NCI-H526 (cell line): ENCODE measurements around the gene DHODH.

ENCODE experiments used
- DNase-seq, 2 experiments: peaks; one replicate each; lab custom pipeline; 2025; lab: John Stamatoyannopoulos, UW

Gene DHODH

DNA sequence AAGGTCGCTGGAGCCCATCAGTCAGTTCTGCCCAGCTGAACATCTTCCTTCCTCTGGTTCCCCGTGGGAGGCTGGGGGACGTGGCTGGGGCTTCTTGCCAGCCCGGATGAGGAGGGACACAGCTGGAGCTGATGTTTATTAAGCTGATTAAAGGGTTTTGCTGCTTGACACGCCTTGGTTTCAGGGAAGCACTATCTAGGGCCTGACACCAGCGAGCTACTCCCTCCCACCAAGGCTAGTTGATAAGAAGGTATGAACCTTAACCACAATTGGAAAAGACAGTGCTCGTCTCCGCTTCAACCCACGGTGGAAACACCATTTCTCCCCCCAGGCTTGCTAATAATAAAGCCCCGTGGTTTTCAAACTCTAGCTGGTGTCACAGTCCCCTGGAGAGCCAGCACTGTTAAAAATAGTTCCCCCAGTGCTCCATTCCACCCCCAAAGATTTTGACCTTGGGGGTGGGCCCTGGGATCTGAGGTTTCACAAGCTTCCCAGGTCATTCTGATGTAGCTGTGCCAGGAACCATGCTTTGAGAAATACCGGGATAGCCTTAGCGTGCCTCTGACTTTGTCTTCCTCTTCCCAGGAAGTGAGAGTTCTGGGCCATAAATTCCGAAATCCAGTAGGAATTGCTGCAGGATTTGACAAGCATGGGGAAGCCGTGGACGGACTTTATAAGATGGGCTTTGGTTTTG is 5.5 kb downstream of the DHODH start:
- no peak for DNase-seq

DNA sequence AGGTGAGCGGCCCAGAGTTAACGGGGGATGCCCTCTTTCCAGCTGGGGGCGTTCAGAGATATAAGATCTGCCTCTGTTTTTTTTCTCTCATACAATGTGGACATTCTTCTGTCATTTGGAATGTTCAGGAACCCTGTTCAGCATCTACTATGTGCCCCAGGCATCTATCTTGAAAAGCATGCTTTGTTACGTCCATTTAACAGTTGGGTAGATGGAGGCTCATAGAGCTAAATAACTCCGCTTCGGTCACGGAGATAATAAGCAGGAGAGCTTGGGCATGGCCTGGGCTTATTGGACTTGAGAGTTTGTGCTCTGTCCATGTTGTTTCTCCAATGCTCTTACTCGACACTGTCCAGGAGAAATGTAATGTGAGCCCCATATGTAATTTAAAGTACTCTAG is 6.1 kb downstream of the DHODH start:
- no peak for DNase-seq

DNA sequence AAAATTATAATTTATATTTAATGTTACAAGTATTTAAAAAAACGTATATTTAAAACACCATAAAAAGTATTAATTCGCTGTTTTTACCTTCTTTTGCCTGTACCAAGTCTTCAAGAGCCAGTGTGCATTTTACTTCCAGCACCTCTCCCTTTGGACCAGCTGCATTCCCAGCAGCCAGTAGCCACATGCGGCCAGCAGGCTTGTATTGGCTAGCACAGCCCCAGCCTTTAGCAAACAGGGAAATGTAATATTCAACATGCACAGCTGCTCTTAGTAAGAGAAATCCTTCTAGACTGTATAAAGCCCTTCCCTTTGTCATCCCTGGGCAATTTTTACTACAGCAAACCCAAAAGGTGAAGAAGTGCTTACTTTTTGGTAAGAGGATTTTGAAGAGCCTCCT is 6.6 kb downstream of the DHODH start:
- DNase-seq: no peak

DNA sequence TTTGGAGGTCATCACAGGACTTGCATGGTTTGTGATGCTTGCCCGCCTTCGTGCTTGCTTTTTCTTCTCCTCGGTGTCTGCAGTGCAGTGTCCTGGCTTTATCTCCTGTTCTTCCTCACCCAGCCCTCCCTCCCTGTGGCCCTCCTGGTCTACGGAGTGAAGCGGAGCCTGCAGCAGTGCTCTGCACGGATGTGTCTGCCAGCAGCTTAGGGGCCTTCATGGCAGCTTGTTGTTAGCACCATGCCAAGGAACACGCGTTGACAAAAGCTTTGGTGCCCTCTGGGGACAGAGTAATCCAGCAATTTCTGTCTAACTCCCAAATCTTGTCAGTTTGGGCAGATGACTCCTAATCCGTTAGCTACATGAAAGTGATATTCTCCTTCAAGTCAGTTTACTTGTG is 9.9 kb downstream of the DHODH start:
- DNase-seq: no peak

DNA sequence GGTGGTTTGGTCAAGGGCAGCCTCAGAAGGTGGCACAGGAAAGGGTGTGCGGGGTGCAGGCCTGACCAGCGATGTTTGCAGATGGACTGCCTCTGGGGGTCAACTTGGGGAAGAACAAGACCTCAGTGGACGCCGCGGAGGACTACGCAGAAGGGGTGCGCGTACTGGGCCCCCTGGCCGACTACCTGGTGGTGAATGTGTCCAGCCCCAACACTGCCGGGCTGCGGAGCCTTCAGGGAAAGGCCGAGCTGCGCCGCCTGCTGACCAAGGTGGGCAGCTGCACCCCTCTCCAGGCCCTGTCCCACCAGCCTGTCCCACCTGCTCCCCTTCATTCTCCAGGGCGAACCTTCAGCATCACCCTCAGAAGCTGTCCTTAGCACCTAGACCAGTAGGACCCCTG is 12.5 kb downstream of the DHODH start:
- no peak for DNase-seq

DNA sequence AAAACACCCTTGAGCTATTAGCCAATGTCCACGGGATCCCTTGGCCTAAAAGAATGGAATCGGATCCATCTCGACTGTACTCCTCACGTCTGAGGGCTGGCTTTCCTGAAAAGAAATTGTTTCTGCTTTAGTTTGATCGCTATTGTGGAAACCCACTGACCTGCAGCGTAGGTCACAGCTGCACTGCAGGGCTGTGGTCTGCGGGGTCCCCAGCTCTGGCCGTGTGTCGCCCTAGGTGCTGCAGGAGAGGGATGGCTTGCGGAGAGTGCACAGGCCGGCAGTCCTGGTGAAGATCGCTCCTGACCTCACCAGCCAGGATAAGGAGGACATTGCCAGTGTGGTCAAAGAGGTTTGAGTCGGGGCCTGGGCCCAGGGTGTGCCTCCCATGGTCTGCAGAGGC is 13.6 kb downstream of the DHODH start:
- DNase-seq: no peak

DNA sequence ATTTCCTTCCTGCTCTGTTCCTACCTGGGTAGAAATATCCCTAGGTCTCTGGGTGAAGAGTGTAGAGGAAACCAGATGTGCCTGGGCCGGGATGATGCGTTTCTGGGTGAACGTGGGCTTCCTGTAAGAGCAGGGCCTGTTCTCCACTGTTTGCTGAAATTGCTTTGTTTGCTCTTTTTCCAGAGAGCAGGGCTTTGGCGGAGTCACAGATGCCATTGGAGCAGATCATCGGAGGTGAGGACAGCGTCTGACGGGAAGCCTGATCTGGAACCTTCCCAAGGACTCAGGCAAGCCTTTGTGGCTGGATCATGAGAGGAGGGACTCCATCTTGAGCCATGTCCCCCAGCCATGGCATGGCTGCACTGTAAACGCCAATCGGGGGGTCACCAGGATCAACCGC is 15.4 kb downstream of the DHODH start:
- DNase-seq: no peak

DNA sequence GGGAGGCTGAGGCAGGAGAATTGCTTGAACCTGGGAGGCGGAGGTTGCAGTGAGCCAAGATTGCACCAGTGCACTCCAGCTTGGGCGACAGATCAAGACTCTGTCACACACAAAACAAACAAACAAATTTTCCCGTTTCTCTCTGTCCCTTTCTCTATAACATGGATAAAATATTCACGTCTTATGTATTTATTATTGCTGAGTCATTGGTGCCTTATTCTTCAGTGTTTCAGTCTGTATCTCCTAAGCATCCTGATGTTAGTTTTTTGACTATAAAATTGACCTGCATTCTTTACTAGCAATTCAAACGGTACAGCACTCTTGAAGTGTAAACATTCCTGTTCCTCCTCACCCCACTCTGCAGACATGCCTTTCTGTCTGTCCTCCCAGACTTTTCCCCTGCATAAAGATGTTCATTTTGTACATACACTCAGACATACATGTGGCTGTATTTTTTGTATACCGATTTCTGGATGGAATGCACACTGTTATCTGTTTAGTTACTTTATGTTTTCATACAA is 16.4 kb downstream of the DHODH start:
- no peak for DNase-seq

DNA sequence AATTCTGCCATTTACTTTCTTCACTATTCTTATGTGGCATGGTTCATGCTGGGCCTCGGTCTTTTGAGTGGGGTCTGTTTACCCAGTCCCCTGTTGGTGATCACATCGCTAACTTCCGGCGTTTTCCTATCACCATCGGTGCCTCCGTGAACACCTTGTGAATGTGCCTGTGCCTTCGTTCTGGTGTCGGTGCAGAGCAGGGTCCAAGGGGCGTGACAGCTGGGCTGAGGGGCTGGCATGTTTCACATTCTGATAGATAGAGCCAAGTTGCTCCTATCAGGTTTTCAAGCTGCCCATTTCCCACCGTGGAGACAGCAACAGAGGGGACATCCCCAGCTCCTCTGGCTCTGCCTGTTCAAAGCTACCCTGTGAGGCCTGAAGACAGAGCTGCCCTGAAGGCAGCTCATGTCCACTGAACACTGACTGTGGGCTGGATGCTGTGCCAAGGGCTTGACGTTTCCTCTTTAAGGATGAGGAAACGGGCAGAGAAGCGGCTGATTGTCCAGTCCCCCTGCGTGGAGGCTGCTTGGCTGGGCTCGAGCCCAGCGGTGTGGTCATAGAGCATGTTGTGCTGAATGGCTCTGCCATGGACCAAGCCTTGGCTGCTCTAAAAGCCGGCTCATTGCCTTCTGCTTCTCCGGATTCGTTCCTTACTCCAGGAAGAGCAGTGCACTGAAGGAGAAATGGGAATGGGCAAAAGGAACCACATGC is 17.0 kb downstream of the DHODH start:
- no peak for DNase-seq

DNA sequence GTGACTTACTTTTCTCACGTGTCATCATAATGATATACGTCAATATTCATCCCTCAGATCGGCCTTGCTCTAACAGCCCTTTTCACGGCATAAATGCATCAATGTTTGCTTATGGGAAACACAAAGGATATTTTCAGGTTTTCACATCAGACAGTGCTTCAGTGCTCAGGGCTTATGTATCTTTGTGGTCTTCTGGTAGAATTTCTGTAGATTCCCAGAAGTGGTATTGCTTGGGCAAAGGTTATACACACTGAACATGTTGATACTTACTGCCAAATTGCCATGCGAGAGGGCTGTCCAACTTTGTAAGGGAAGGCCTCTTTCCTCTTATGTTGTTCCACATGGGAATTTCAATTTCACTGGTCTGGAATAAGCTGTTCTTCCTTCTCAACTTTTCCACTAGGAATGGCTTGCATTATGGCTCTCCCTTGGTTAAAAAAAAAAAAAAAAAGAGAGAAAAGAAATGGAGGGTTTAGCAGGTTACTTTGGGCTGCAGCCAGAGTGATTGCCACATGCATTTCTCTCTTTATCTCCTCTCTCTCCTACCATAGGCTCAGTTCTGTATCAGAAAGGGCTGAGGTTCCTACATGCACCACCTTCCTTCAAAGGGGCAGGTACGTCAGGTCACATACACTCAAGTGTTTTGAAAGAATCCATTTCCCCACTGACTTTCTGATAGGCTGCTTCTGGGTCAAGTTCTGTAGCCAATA is 19.3 kb downstream of the DHODH start:
- no peak for DNase-seq

DNA sequence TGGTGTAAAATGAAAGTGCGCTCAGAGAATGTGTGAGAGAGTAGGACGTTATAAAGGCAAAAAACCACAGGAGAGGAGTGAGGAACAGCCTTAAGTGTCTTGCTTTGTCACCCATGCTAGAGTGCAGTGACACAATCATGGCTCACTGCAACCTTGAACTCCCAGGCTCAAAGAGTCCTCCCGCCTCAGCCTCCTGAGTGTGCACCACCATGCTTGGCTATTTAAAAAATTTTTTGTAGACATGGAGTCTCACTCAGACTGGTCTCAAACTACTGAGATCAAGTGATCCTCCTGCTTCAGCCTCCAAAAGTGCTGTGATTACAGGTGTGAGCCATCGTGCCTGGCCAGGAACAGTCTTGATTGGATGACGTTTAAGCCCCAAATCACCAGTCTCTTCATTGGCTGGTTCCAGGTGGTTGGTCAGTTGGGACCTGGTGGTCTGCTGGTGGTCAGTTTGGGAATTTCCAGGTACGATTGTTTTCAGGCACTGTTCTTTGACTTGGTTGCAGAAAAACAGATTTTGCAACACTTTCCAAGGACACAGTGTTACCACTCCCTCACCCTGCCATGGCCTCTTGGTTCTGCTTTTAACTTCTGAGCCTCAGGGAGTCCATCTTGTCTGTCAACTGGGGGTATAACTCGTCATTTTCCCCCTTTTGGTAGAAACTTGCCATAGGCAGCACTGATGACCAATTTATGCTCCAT is 21.2 kb downstream of the DHODH start:
- no peak for DNase-seq

DNA sequence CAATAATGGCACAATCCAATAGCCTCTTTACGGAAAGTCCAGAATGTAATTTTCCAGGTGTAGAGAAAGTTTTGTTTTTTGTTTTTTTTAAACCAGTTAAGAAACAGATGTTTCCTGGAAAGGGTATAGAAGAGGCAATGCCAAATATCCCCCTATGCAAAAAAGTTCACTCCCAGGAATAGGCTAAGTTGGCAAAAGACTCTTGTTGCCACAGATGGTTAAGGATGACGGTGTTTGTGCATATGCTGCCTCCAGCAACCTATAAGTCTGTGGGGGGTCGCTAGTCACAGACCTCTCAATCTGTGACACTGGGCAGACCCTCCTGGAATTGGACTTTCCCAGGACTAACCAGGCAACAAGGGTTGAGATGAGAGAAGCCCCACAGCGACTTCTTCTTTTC is 24.9 kb downstream of the DHODH start:
- DNase-seq: no peak

DNA sequence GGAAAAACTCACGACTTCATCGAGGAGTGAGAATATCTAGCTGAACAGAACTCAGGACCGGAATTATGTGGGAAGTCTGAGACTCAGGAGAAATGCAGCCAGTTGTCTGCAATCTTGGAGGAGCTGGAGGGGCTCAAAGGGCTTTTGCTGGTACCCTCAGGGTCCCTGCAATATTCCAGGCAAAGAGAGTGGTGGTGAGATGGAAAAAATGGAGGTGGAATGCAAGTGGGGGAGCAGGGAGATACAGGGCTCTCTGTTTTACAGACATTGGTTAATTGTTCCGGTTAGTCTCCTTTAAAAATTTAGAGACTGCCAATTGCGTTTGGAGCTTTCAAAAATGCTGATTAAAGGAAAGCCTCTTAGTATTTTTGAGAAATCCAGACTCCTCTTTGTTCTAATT is 27.6 kb downstream of the DHODH start:
- DNase-seq: no peak

DNA sequence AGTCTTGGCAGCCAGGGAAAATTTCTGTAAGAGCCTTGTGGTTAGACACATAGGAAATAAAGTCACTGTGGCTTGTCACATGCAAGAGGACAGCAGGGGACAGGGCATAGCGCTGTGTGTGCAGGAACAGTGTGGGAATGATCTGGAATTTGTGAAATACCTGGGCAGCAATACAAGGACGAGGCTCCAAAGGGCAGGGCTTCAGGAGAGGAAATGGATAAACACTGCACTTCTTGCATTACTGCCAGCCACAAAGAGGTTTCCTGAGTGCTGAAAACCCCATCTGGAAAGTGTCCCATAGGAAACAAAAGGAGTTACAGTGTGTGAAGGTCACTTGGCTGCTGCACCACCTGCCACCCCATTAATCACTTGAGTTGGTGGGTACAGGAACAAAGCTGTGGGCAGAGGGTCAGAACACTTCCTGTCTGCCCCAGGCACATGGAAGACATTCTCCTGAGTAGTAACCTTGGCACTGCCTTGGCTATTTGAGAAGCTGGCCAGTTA is 33.7 kb downstream of the DHODH start:
- no peak for DNase-seq

DNA sequence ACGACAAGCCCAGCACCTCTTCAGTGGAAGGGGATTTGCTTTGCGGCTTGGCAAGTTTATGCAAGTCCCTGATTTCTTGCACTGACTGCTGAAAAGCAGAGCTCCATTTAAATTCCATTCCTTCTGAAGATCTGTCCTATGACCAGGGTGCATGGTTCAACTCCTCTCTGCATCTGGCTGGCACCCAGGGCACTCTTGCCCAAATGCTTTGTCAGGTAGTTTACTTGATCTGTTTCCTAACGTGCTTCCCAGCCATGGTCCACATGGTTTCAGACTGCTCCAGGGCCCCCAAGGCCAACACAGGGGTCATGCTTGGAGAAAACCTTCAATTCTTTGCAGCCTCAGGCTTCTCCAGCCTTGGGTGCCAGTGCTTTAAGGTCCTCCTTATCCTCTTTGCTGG is 34.5 kb downstream of the DHODH start:
- DNase-seq: no peak

DNA sequence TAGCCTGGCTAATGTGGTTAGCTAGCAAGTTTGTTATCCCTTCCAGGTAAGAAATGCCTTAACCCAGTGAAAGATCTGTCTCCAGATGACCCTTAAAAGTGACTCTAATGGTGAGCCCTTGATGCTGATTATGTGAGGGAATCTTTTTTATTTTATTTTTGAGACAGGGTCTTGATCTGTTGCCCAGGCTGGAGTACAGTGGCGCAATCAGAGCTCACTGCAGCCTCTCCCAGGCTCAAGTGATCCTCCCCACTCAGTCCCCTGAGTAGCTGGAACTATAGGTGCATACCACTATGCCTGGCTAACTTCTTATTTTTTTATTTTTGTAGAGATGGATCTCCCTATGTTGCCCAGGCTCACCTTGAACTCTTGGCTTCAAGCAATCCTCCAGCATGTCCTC is 35.0 kb downstream of the DHODH start:
- DNase-seq: no peak

DNA sequence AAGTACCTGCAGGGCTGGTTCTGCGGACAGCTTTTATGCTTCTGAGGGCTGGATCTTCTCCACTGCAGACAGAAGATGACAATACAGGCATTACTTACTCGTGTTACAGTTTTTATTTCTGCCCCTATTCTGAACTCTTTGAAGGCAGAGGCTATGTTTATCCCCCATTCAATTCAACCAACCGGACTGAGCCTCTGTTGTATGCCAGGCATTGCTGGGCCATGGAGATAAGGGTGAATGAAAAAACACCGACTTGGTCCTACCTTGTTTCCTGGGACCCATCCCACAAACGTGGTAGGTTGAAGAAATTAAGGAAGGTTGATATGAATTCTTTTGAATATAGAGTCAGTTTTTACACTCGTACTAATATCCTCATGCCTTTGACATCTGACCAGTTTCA is 35.8 kb downstream of the DHODH start:
- no peak for DNase-seq

DNA sequence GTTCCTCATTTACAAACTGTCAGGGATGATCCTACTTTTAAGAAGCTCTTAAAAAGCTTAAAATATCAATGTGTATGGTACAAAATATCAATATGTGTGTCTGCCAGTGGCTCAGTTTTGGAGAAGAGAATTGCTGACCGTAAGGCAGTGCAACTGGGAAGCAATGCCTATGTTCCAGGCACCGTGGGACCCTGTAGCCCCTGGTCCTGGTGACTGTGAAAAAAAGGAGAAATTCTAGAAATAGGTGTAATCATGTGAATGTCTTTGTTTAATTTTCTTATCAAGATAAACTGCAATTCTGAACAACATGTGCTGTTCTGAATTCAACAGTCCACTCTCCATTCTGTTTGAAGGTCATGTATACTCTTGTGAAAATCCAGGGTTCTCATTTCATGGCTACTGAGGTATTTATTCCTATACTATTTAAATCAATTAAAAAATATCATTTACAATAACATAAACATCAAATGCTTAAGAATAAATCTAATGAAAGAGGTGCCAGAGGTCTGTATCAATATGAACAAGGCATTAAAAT is 36.3 kb downstream of the DHODH start:
- no peak for DNase-seq

DNA sequence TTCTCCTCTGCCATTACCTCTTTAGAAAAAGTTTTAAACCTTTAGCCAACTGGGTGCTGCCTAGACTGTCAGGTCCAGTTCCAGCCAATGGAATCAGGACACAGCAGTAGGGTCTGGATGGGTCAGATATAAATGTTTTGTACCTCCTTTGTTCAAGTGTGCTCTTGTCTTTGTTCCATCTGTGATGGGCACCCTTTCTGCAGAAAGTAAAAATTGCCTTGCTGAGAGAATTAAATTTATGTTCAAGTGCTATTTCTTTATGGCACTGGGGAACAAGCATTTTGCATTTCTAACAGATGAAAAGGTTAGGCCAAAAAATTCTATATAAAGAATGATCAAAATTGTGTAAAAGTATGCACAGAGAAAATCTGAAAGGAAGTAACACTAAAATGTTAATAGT is 40.6 kb downstream of the DHODH start:
- DNase-seq: no peak

DNA sequence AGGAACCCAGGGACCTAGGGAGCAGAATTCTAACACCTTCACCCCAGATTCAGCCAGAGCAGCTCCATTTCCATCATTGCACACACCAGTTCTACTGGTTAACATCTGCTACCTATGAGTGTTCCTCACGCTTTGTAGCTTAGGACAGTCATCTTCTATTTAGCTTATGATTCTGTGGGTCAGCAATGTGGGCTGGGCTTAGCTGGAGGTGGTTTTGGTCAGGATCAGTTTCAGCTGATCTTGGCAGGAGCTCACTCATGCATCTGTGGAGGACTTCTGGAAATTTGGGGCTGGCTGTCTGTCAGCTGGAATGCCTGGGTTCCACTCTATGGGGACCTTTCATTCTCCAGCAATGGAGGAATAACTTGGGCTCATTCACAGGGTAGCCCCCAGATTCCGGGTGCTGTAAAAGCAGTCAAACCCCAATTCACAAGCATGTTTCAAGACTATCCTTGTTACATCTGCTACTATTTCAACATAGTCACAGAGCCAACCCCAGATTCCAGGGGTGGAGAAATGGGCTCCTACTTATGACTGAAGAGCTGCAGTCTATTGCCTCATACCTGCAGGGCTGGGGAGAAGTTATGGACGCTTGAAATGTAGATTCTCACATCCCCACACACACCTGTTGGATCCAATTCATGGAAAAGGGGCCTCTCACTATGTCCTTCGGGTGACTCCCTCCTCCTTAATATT is 42.4 kb downstream of the DHODH start:
- DNase-seq: no peak

DNA sequence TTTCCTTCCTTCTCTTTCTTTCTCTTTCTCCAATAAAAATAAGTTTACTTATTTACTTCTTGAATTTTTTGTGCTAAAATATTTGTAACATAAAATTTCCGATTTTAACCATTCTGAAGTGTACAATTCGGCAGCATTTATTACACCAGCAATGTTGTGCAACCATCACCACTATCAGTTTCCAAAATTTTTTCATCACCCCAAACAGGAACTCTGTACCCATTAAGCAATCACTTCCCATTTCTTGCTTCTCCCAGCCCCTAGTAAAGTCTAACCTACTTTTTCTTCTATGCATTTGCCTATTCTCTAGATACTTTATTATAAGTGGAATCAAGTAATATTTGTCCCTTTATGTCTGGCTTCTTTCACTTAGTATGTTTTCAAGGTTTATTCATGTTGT is 43.3 kb downstream of the DHODH start:
- no peak for DNase-seq
